NB4 (cell line): ENCODE data around the gene C2orf80.

ENCODE experiments used
- DNase-seq: peaks from one replicate; pipeline ENCODE4 v3.0.0; 2010; ENCODE audit warnings: low read depth
- H3K4me3 ChIP-seq: one replicate; pipeline ENCODE4 v1.5.1; 2011; ENCODE audit warnings: mild to moderate bottlenecking, low read depth, low read length, moderate library complexity
- MYC ChIP-seq: IDR thresholded peaks from 2 replicates; pipeline ENCODE4 v1.6.1; 2011; ENCODE audit warnings: low read depth, low read length
- POLR2A ChIP-seq: IDR thresholded peaks from 2 replicates; pipeline ENCODE4 v1.6.1; 2011; ENCODE audit warnings: mild to moderate bottlenecking; ENCODE audit not compliant: insufficient read length; ENCODE audit errors: extremely low read depth
- TF ChIP-seq, protein P1 (sequence below): IDR thresholded peaks from 2 replicates; pipeline ENCODE4 v1.6.1; 2011; ENCODE audit warnings: low read depth, low read length
- TF ChIP-seq, protein P2 (sequence below): IDR thresholded peaks from one replicate; pipeline ENCODE4 v1.5.1; 2012; ENCODE audit warnings: low read depth, low read length

C2orf80 gene

GRCh38 chr2:208135794-208136715, 53.8 kb downstream of the C2orf80 start:
- DNase-seq: no peak
- no peak overlapping the region for H3K4me3 ChIP-seq
- TF ChIP-seq POLR2A (no peak), MYC (no peak)
- TF ChIP-seq, protein P1, sequence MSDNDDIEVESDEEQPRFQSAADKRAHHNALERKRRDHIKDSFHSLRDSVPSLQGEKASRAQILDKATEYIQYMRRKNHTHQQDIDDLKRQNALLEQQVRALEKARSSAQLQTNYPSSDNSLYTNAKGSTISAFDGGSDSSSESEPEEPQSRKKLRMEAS: no peak
- TF ChIP-seq, protein P2, sequence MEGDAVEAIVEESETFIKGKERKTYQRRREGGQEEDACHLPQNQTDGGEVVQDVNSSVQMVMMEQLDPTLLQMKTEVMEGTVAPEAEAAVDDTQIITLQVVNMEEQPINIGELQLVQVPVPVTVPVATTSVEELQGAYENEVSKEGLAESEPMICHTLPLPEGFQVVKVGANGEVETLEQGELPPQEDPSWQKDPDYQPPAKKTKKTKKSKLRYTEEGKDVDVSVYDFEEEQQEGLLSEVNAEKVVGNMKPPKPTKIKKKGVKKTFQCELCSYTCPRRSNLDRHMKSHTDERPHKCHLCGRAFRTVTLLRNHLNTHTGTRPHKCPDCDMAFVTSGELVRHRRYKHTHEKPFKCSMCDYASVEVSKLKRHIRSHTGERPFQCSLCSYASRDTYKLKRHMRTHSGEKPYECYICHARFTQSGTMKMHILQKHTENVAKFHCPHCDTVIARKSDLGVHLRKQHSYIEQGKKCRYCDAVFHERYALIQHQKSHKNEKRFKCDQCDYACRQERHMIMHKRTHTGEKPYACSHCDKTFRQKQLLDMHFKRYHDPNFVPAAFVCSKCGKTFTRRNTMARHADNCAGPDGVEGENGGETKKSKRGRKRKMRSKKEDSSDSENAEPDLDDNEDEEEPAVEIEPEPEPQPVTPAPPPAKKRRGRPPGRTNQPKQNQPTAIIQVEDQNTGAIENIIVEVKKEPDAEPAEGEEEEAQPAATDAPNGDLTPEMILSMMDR: no peak

- no peak overlapping the region for H3K4me3 ChIP-seq
- peak; percentile 88 for DNase-seq
- TF ChIP-seq, protein P2: no peak
- TF ChIP-seq, protein P1: peak; percentile 42; the same call in 1 of the 2 replicates
These were observed 54.8 kb downstream of the C2orf80 start for GRCh38 chr2:208134928-208135586.

DNA sequence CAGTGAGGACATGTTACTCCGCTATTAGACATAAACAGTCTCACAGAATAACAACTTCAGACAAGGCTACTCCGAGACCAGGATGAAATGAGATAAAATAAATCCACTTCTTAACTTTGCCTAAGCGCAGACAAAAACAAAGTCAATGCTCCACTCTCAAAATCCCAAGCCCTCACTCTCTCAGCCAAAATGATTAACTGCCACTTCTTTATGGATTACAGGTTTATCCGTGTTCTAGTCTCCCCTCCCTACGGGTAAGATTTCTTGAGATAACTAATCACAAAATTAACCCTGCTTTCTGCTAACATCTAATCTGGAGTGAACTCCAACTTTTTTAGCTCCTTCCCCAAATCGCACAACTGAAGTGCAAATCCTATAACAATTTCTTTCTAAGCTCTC, 59.1 kb downstream of the C2orf80 start:
- TF ChIP-seq, protein P2: no peak
- TF ChIP-seq MYC: no peak
- TF ChIP-seq, protein P1: no peak
- TF ChIP-seq POLR2A: no peak
- no peak overlapping the region for H3K4me3 ChIP-seq
- DNase-seq: no peak

- TF ChIP-seq, protein P1: no peak
- no peak for TF ChIP-seq MYC
- TF ChIP-seq, protein P2: no peak
- TF ChIP-seq POLR2A: no peak
- H3K4me3 ChIP-seq: no peak within 1 kb of the TSS
- no peak for DNase-seq
These were observed 59.8 kb downstream of the C2orf80 start, which contains the start of gene CRYGC for GRCh38 chr2:208129744-208130711. Gene CRYGC, minus strand, starts transcription at chr2:208129828. Its CDS starts 36 bp downstream, at chr2:208129792.

DNA sequence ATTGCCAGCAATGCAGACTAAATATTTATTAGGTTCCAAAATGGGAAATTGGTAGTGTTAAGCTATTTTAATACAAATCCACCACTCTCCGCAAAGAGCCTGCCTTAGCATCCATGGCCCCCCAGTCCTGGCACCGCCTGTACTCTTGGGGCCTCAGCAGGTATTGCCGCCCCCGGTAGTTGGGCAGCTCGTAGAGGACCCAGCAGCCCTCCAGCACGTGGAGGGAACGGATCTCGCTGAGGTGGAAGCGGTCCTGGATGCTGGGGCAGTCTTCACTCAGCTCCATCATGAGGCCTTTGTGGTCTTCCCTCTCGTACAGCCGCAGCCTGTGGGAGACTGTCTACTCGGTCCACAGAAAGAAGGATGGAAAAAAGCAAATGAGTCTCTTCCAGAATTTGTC, 61.7 kb downstream of the C2orf80 start:
- TF ChIP-seq, protein P1: no peak
- TF ChIP-seq MYC: no peak
- TF ChIP-seq POLR2A: no peak
- TF ChIP-seq, protein P2: no peak
- no peak for DNase-seq
- H3K4me3 ChIP-seq: no peak overlapping the region
